NB4 (cell line): ENCODE measurements around the gene ZNF181.

ENCODE experiments used
- DNase-seq: peaks from one replicate; pipeline ENCODE4 v3.0.0; 2010; ENCODE audit warnings: low read depth
- H3K4me3 ChIP-seq: one replicate; pipeline ENCODE4 v1.5.1; 2011; ENCODE audit warnings: mild to moderate bottlenecking, low read depth, low read length, moderate library complexity
- CTCF ChIP-seq: IDR thresholded peaks from one replicate; pipeline ENCODE4 v1.5.1; 2012; ENCODE audit warnings: low read depth, low read length
- MYC ChIP-seq: IDR thresholded peaks from 2 replicates; pipeline ENCODE4 v1.6.1; 2011; ENCODE audit warnings: low read depth, low read length
- POLR2A ChIP-seq: IDR thresholded peaks from 2 replicates; pipeline ENCODE4 v1.6.1; 2011; ENCODE audit warnings: mild to moderate bottlenecking; ENCODE audit not compliant: insufficient read length; ENCODE audit errors: extremely low read depth
- TF ChIP-seq, protein P1 (sequence below): IDR thresholded peaks from 2 replicates; pipeline ENCODE4 v1.6.1; 2011; ENCODE audit warnings: low read depth, low read length

Gene ZNF181

DNA sequence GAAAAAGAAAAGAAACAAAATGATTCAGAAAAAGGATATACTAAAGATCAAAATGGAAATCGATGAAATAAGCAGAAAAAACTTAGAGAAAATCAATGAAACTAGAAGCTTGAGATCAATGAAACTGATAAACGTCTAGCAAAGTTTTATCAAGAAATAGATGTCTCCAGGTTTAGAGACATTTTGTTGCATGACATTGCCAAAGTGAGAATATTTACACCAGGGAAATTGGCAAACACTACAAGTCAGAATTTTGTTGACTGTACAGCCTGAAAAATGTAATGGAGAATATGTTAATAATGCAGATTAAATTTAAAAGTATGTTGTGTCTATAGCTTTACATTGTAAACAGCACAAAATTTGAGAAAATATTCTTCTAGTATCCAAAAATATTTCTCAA lies 44.3 kb downstream of the ZNF181 start:
- no peak overlapping the region for H3K4me3 ChIP-seq
- no peak for TF ChIP-seq CTCF
- TF ChIP-seq, protein P1, sequence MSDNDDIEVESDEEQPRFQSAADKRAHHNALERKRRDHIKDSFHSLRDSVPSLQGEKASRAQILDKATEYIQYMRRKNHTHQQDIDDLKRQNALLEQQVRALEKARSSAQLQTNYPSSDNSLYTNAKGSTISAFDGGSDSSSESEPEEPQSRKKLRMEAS: no peak
- TF ChIP-seq POLR2A: no peak
- TF ChIP-seq MYC: no peak
- DNase-seq: no peak

DNA sequence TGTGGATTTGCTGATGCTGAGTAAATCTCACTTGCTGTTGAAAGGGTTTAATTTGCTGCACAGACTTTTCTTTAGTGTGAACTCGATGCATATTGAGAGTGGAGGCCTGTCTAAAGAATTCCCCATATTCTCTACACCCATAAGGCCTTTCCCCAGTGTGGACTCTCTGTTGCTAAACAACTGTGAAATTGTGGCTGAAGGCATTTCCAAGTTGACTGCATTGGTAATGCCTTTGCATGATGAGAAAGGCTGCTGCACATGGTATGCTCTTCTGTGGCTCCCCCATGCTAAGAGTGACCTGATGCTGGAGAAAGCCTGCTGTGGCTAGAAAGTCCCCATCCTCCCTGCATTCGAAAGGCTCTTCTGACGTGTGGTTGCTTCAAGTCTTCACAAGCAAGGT lies 45.6 kb downstream of the ZNF181 start:
- H3K4me3 ChIP-seq: no peak overlapping the region
- no peak for DNase-seq
- TF ChIP-seq, protein P1: no peak
- no peak for TF ChIP-seq MYC
- no peak for TF ChIP-seq POLR2A
- no peak for TF ChIP-seq CTCF

GRCh38 chr19:34786236-34786635 lies 52.2 kb downstream of the ZNF181 start:
- H3K4me3 ChIP-seq: no peak overlapping the region
- TF ChIP-seq CTCF: no peak
- TF ChIP-seq, protein P1: no peak
- no peak for TF ChIP-seq POLR2A
- TF ChIP-seq MYC: no peak
- DNase-seq: no peak

DNA sequence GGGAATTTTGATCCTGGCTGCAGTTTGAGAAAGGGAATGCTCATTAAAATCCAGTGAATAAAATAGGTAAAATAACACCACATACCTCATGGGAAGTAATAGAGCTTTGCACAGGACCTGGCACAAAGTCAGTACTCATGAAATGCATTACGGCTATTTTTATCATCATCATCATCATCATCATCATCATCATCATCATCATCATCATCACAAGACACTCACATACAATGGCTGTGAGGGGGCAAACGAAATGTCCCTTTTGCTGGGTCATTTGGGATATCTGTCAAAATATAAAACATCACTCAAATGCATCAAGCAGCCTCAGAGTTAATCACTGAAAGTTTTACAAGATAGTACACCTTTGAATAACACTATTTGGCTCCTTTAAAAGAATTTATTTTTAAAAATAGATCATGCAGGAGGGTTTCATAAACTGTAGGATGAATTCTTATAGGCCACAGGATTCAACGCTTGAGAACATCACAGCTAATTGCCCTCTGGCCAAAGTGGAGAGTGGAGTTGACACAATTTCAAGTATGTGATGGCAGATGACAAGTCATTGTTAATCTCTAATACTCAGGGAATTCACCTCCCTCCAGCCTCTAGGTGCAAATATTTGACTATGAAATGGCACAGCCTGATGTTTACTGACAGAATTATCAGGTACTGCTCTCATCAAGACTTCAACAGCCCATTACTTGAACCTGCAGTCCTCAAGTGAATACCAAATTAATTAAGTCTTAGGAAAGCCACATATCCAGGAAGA lies 53.2 kb downstream of the ZNF181 start:
- no peak for DNase-seq
- TF ChIP-seq CTCF (no peak), MYC (no peak), POLR2A (no peak)
- TF ChIP-seq, protein P1: no peak
- no peak overlapping the region for H3K4me3 ChIP-seq

DNA sequence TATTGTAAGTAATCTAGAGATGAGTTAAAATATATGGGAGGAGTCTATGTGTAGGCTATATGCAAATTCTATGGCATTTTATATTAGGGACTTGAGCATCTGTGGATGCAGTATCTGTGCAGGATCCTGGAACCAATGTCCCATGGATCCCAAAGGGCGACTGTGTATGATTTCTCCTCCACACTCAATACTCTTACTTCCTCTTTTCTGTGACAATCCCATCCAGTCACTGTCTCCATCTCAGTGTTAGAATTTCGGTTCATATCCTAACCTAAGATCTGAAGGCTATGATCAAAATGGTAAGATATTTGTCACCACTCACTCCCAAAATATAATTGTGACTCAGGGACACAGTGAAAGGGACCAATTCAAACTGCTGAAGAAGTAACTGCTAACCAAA lies 54.0 kb downstream of the ZNF181 start:
- TF ChIP-seq CTCF (no peak), MYC (no peak), POLR2A (no peak)
- TF ChIP-seq, protein P1: no peak
- H3K4me3 ChIP-seq: no peak overlapping the region
- peak; percentile 5 for DNase-seq
